ENCODE results near the gene CPZ. TPM values are rescaled to one million over a fixed set of nuclear protein-coding genes. Genes with fewer than 3 reads are reported as not detected.

Gene CPZ
- polyA plus RNA-seq, 3 donors = not detected

DNA sequence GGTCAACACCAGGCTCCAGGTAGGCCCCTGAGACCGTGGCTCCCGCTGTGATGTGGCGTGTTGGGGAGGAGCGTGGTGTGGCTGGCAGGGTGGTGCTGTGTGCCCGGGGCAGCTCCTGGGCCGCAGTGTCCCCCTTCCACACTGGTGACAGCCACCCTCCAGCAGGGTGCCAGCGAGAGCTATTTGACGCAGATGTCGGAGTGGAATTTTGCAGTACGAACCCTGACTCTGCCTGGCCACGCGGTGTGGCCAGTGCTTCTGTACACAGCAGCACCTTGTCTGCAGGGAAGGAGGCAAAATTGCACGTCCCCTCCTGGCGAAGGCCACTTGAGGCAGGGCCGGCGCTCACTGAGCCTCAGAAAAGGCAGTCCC, 53.2 kb downstream of the CPZ start:
- Mint-ChIP-seq H3K9me3 (no peaks in the 10 kb centered on the region), H3K27me3 (ENCODE audit: low read depth in 3 of 3) (peaks cover 0 to 5% (median 1%) of the 10 kb centered on the region in 3 donors), H3K4me1 (no peaks in the 10 kb centered on the region), H3K27ac (no peak overlapping the region), H3K36me3 (no peaks in the 10 kb centered on the region), H3K4me3 (no peak overlapping the region)
- Histone ChIP-seq H2AFZ (ENCODE audit: insufficient read depth, low read depth, low read length, poor library complexity, severe bottlenecking) (no peak overlapping the region), H3K4me3 (replicated peaks in 1 of 3; ENCODE audit: low read depth in 2 of 3, low read length in 3 of 3) (no peak overlapping the region), H4K20me1 (ENCODE audit: insufficient read depth, low read length) (no peaks in the 10 kb centered on the region), H3K4me2 (replicated peaks; ENCODE audit: extremely low read depth, low read length, poor library complexity, severe bottlenecking) (no peak overlapping the region), H3K79me2 (ENCODE audit: insufficient read depth, low read length) (no peaks in the 10 kb centered on the region), H3K27ac (ENCODE audit: low read depth in 1 of 2, low read length in 2 of 2) (no peak overlapping the region), H3K27me3 (ENCODE audit: control insufficient read depth in 2 of 2, insufficient read depth in 2 of 2, low read length in 2 of 2) (no peaks in the 10 kb centered on the region), H3K4me1 (ENCODE audit: control insufficient read depth in 1 of 2, insufficient read depth in 2 of 2, low read length in 2 of 2) (no peaks in the 10 kb centered on the region), H3K9ac (ENCODE audit: insufficient read depth, low read length, poor library complexity, severe bottlenecking) (no peak overlapping the region), H3K36me3 (replicated peaks in 1 of 2; ENCODE audit: control insufficient read depth in 1 of 2, insufficient read depth in 2 of 2, low read length in 2 of 2) (no peaks in the 10 kb centered on the region), H3K9me3 (replicated peaks in 1 of 2; ENCODE audit: control insufficient read depth in 1 of 2, insufficient read depth in 1 of 2, low read length in 2 of 2) (no peaks in the 10 kb centered on the region)
- intact Hi-C loops (cut with micrococcal nuclease) = no loop called here
- TF ChIP-seq CTCF (IDR thresholded peaks at IDR 0.05) = no peak
- DNase-seq = no peak
- WGBS (ENCODE audit: insufficient coverage) = 77% methylated on average over 16 of the region's 16 CpGs

DNA sequence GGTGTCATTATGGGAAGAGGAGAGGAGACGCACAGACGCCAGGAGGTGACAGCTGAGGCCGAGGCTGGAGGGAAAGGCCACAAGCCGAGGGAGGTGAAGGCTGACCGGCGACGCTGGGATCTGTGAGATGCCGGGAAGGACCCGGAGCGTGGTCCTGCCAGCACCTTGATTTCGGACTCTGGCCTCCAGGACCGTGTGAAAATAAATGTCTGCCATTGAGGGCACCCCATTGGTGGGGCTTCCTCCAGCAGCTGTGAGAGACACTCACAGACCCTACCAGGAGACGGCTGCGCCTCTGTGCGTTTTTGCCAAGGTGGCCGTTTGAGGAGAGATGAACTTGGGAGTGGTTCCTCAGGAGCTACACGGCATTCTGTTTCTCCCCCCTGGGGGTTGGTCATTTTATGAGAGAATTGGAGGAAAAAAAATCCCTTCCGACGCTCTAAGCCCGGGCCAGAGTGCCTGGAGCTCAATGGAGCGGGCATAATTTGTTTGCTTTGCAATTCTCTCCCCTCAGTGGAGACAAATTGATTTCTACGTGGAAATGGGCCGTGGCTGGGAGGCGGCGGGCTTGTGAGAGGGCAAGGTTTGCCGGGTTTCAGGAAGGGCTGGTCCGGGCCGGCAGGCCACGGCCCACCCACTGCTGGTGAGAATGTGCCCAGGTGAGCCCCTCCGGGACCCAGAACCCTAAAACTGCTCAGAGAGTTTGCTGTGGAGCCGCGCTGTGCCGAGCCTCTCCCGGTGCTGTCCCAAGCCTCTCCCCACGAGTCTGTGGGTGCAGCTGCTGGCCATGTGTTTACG, 53.9 kb downstream of the CPZ start:
- H3K27me3 ChIP-seq (ENCODE audit: control insufficient read depth in 2 of 2, insufficient read depth in 2 of 2, low read length in 2 of 2) = no peaks in the 10 kb centered on the region
- H3K9me3 Mint-ChIP-seq = no peaks in the 10 kb centered on the region
- no peak overlapping the region for H3K4me3 Mint-ChIP-seq
- no peaks in the 10 kb centered on the region for H3K4me1 ChIP-seq (ENCODE audit: control insufficient read depth in 1 of 2, insufficient read depth in 2 of 2, low read length in 2 of 2)
- H4K20me1 ChIP-seq (ENCODE audit: insufficient read depth, low read length) = no peaks in the 10 kb centered on the region
- no peak overlapping the region for H3K4me3 ChIP-seq (replicated peaks in 1 of 3; ENCODE audit: low read depth in 2 of 3, low read length in 3 of 3)
- no peaks in the 10 kb centered on the region for H3K79me2 ChIP-seq (ENCODE audit: insufficient read depth, low read length)
- 88% methylated on average over 29 of the region's 36 CpGs for WGBS (ENCODE audit: insufficient coverage)
- TF ChIP-seq CTCF (IDR thresholded peaks at IDR 0.05) = no peak
- no peak overlapping the region for H3K4me2 ChIP-seq (replicated peaks; ENCODE audit: extremely low read depth, low read length, poor library complexity, severe bottlenecking)
- H2AFZ ChIP-seq (ENCODE audit: insufficient read depth, low read depth, low read length, poor library complexity, severe bottlenecking) = no peak overlapping the region
- H3K27me3 Mint-ChIP-seq (ENCODE audit: low read depth in 3 of 3) = peaks cover 0 to 6% (median 1%) of the 10 kb centered on the region in 3 donors
- H3K36me3 ChIP-seq (replicated peaks in 1 of 2; ENCODE audit: control insufficient read depth in 1 of 2, insufficient read depth in 2 of 2, low read length in 2 of 2) = no peaks in the 10 kb centered on the region
- no peak overlapping the region for H3K27ac ChIP-seq (ENCODE audit: low read depth in 1 of 2, low read length in 2 of 2)
- H3K36me3 Mint-ChIP-seq = no peaks in the 10 kb centered on the region
- DNase-seq = no peak
- intact Hi-C loops (cut with micrococcal nuclease) = no loop called here
- no peak overlapping the region for H3K27ac Mint-ChIP-seq
- H3K9ac ChIP-seq (ENCODE audit: insufficient read depth, low read length, poor library complexity, severe bottlenecking) = no peak overlapping the region
- no peaks in the 10 kb centered on the region for H3K4me1 Mint-ChIP-seq
- no peaks in the 10 kb centered on the region for H3K9me3 ChIP-seq (replicated peaks in 1 of 2; ENCODE audit: control insufficient read depth in 1 of 2, insufficient read depth in 1 of 2, low read length in 2 of 2)
